MM.1S (cell line): ENCODE data around the gene TMEM147.
A peak's percentile ranks its signal among the peaks of the same experiment; 100 is the strongest.

ENCODE experiments used
- DNase-seq: peaks from one replicate; pipeline ENCODE4 v3.0.0-alpha.2; 2015
- H2AFZ ChIP-seq: fragments of 300-600 bp; sonication (generic); 2 replicates; pipeline ENCODE4 v1.6.0; 2016; ENCODE audit warnings: antibody characterized with exemption, low read length
- H3F3A ChIP-seq: fragments of 300-600 bp; sonication (generic); 2 replicates; pipeline ENCODE4 v1.6.1; 2016; ENCODE audit warnings: mild to moderate bottlenecking, antibody characterized with exemption, low read length, moderate library complexity, mixed read lengths; ENCODE audit not compliant: insufficient read depth
- H3K27ac ChIP-seq: fragments of 300-600 bp; sonication (generic); 2 replicates; pipeline ENCODE4 v1.5.1; 2016; ENCODE audit warnings: mild to moderate bottlenecking, low read length
- H3K27me3 ChIP-seq: fragments of 300-600 bp; sonication (generic); replicated peaks from 2 replicates; pipeline ENCODE4 v1.6.0; 2016; ENCODE audit warnings: low read length; ENCODE audit not compliant: insufficient read depth
- H3K36me3 ChIP-seq: fragments of 300-600 bp; sonication (generic); replicated peaks from 2 replicates; pipeline ENCODE4 v1.6.1; 2016; ENCODE audit warnings: mild to moderate bottlenecking, low read length, mixed read lengths; ENCODE audit not compliant: insufficient read depth
- H3K4me1 ChIP-seq: fragments of 300-600 bp; sonication (generic); 2 replicates; pipeline ENCODE4 v1.6.1; 2016; ENCODE audit warnings: low read length, mixed read lengths
- H3K4me2 ChIP-seq: fragments of 300-600 bp; sonication (generic); 2 replicates; pipeline ENCODE4 v1.6.0; 2016; ENCODE audit warnings: low read depth, low read length
- H3K4me3 ChIP-seq: fragments of 300-600 bp; sonication (generic); 2 replicates; pipeline ENCODE4 v1.5.1; 2016; ENCODE audit warnings: low read length, mixed read lengths
- H3K79me2 ChIP-seq: fragments of 300-600 bp; sonication (generic); 2 replicates; pipeline ENCODE4 v1.6.1; 2016; ENCODE audit warnings: mixed run types, low read length, mixed read lengths
- H3K9ac ChIP-seq: fragments of 300-600 bp; sonication (generic); 2 replicates; pipeline ENCODE4 v1.6.1; 2016; ENCODE audit warnings: low read length, mixed read lengths
- H3K9me2 ChIP-seq: fragments of 300-600 bp; sonication (generic); replicated peaks from 2 replicates; pipeline ENCODE4 v1.6.1; 2016; ENCODE audit warnings: mild to moderate bottlenecking, low read length, mixed read lengths; ENCODE audit not compliant: insufficient read depth
- H3K9me3 ChIP-seq: fragments of 300-600 bp; sonication (generic); replicated peaks from 2 replicates; pipeline ENCODE4 v1.6.1; 2016; ENCODE audit warnings: mild to moderate bottlenecking, low read length, mixed read lengths; ENCODE audit not compliant: insufficient read depth
- H4K20me1 ChIP-seq: fragments of 300-600 bp; sonication (generic); 2 replicates; pipeline ENCODE4 v1.6.1; 2016; ENCODE audit warnings: mild to moderate bottlenecking, low read length, moderate library complexity, mixed read lengths; ENCODE audit not compliant: insufficient read depth
- CTCF ChIP-seq: fragments of 300-600 bp; sonication (generic); IDR thresholded peaks from 2 replicates; pipeline ENCODE4 v1.5.1; 2016; ENCODE audit warnings: antibody characterized with exemption, low read length, mixed read lengths
- EZH2 ChIP-seq: fragments of 300-600 bp; sonication (generic); optimal IDR thresholded peaks from 2 replicates; pipeline ENCODE3; 2017; ENCODE audit warnings: low read depth, mild to moderate bottlenecking, antibody characterized with exemption, low read length, mixed read lengths
- EZH2phosphoT487 ChIP-seq: fragments of 300-600 bp; sonication (generic); IDR thresholded peaks from 2 replicates; pipeline ENCODE4 v1.6.1; 2018; ENCODE audit warnings: antibody characterized with exemption, low read length

TMEM147 gene

GRCh38 chr19:35556025-35556590 lies 10.7 kb downstream of the TMEM147 start:
- H3K4me2 ChIP-seq, result no peak overlapping the region
- H3K79me2 ChIP-seq, result no peaks in the 10 kb centered on the region
- H3K4me3 ChIP-seq, result no peak overlapping the region
- H3K27me3 ChIP-seq, result peaks cover 76% of the 10 kb centered on the region
- no peaks in the 10 kb centered on the region for H3K9me2 ChIP-seq
- H3K4me1 ChIP-seq, result no peaks in the 10 kb centered on the region
- no peaks in the 10 kb centered on the region for H3K36me3 ChIP-seq
- no peak overlapping the region for H2AFZ ChIP-seq
- no peak for TF ChIP-seq EZH2
- TF ChIP-seq EZH2phosphoT487, result no peak
- no peak for TF ChIP-seq CTCF
- H3K9me3 ChIP-seq, result no peaks in the 10 kb centered on the region
- no peaks in the 10 kb centered on the region for H3F3A ChIP-seq
- no peak for DNase-seq
- H3K9ac ChIP-seq, result no peak overlapping the region
- H3K27ac ChIP-seq, result no peak overlapping the region
- no peaks in the 10 kb centered on the region for H4K20me1 ChIP-seq

GRCh38 chr19:35556846-35557538 lies 11.6 kb downstream of the TMEM147 start:
- Histone ChIP-seq H3K36me3 (no peaks in the 10 kb centered on the region), H3K4me3 (no peak overlapping the region), H3K9ac (no peak overlapping the region), H2AFZ (no peak overlapping the region), H3K4me2 (no peak overlapping the region), H3K9me3 (no peaks in the 10 kb centered on the region), H3K9me2 (no peaks in the 10 kb centered on the region), H3K79me2 (no peaks in the 10 kb centered on the region), H4K20me1 (no peaks in the 10 kb centered on the region), H3F3A (no peaks in the 10 kb centered on the region), H3K27ac (no peak overlapping the region), H3K27me3 (peaks cover 82% of the 10 kb centered on the region), H3K4me1 (no peaks in the 10 kb centered on the region)
- DNase-seq, result no peak
- TF ChIP-seq EZH2 (no peak), EZH2phosphoT487 (no peak), CTCF (no peak)

- no peak overlapping the region for H3K27ac ChIP-seq
- peak overlapping the region; percentile 18; the same call in 1 of the 2 replicates for H3K4me2 ChIP-seq
- peaks cover 89% of the 10 kb centered on the region for H3K27me3 ChIP-seq
- no peaks in the 10 kb centered on the region for H3K36me3 ChIP-seq
- no peak for DNase-seq
- no peaks in the 10 kb centered on the region for H3F3A ChIP-seq
- no peaks in the 10 kb centered on the region for H4K20me1 ChIP-seq
- H3K9ac ChIP-seq, result no peak overlapping the region
- H2AFZ ChIP-seq, result no peak overlapping the region
- H3K4me3 ChIP-seq, result no peak overlapping the region
- TF ChIP-seq EZH2phosphoT487, result no peak
- TF ChIP-seq EZH2, result no peak
- TF ChIP-seq CTCF, result no peak
- no peaks in the 10 kb centered on the region for H3K4me1 ChIP-seq
- no peaks in the 10 kb centered on the region for H3K79me2 ChIP-seq
- H3K9me3 ChIP-seq, result no peaks in the 10 kb centered on the region
- no peaks in the 10 kb centered on the region for H3K9me2 ChIP-seq
Measured at GRCh38 chr19:35557539-35558399, 12.3 kb downstream of the TMEM147 start.
